Breast epithelium (tissue), 4 donors: ENCODE results near the gene SUMO2. TPM values are rescaled to one million over a fixed set of nuclear protein-coding genes. Genes with fewer than 3 reads are reported as not detected.

Source experiments
- DNase-seq, 2 donors: peaks; one replicate each; pipeline ENCODE4 v3.0.0-alpha.2; 2019; ENCODE audit warnings: low spot score in 2 of 2
- H3K27ac ChIP-seq, 2 donors: fragments of 200-600 bp; sonication (generic) in 1 of 2; one replicate each; pipeline ENCODE4 v1.5.1; 2016 to 2019; ENCODE audit warnings: mild to moderate bottlenecking in 1 of 2
- H3K27me3 ChIP-seq, 2 donors: fragments of 200-600 bp; sonication (generic) in 1 of 2; one replicate each; pipeline versions ENCODE4 v1.5.1 to v1.6.0; 2017 to 2019; ENCODE audit warnings: control low read depth in 1 of 2, mild to moderate bottlenecking in 1 of 2
- H3K36me3 ChIP-seq: fragments of 200-600 bp; one replicate; pipeline ENCODE4 v1.5.1; 2019
- H3K4me1 ChIP-seq, 2 donors: fragments of 200-600 bp; sonication (generic); one replicate each; pipeline ENCODE4 v1.5.1; 2016 to 2019; ENCODE audit warnings: control low read depth in 1 of 2
- H3K4me3 ChIP-seq, 3 donors: fragments of 200-600 bp; sonication (generic); 1 replicate in 2 of 3; 2 replicates in 1 of 3; pipeline ENCODE4 v1.5.1; 2016 to 2019; ENCODE audit warnings: mild to moderate bottlenecking in 3 of 3, moderate library complexity in 2 of 3
- H3K9me3 ChIP-seq, 2 donors: fragments of 200-600 bp; sonication (generic) in 1 of 2; one replicate each; pipeline ENCODE4 v1.5.1; 2016 to 2019; ENCODE audit warnings: control low read depth in 1 of 2
- CTCF ChIP-seq, 3 donors: fragments of 450-650 bp; IDR thresholded peaks; one replicate each; pipeline ENCODE4 v1.5.1; 2016 to 2017; ENCODE audit warnings: antibody characterized with exemption in 3 of 3, mild to moderate bottlenecking in 3 of 3, moderate library complexity in 3 of 3
- POLR2A ChIP-seq: fragments of 450-650 bp; IDR thresholded peaks from one replicate; pipeline ENCODE4 v1.6.1; 2016; ENCODE audit warnings: antibody characterized with exemption, mild to moderate bottlenecking, moderate library complexity
- POLR2AphosphoS5 ChIP-seq, 3 donors: sonication (generic); formaldehyde crosslinking; IDR thresholded peaks; one replicate each; pipeline ENCODE4 v1.6.1; 2017; ENCODE audit warnings: antibody characterized with exemption in 3 of 3
- intact Hi-C: fragments of 100-400 bp; cut with DNase I; formaldehyde crosslinking; loops from one replicate; pipeline ENCODE4 v1.15.1; 2023; ENCODE audit warnings: low total_unique reads
- total RNA-seq, 3 donors: library from RNA; depleted of rRNA; stranded (reverse); fragments of >200 nt; gene quantifications; one replicate each; pipeline ENCODE4 v1.1.0, GENCODE V29; 2016

The SUMO2 gene
- total RNA-seq, 3 donors from 2014 or later = 68.8 to 78.6 (median 74.6) TPM

DNA sequence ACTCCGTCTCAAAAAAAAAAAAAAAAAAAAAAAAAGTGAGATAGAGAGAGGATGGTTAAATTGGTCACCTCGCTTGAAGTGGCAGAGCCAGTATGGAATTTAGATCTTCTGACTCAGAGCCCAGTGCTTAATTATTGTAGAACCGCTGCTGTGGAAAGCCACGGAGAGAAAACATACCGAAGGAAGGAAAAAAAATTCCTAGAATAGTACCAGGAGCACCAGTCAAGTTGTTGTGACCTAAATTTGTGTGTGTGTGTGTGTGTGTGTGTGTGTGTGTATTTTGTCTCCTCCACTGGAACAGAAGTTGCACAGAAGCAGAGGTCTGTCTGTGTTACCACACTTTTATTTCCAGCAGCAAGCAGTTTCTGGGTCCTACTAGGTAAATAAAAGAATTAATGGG lies 12.1 kb upstream of the SUMO2 start:
- DNase-seq = no peak
- H3K4me1 ChIP-seq = no peaks in the 10 kb centered on the region
- intact Hi-C loops = loop anchor here (10.0 kb wide), 1 partner anchor 80 kb away; no protein-coding TSS in a partner anchor
- no peaks in the 10 kb centered on the region for H3K27me3 ChIP-seq
- H3K9me3 ChIP-seq = no peaks in the 10 kb centered on the region
- no peak overlapping the region for H3K27ac ChIP-seq
- H3K4me3 ChIP-seq = no peak overlapping the region
- H3K36me3 ChIP-seq = no peaks in the 10 kb centered on the region
- TF ChIP-seq CTCF (IDR thresholded peaks at IDR 0.05) (no peak), POLR2A (no peak), POLR2AphosphoS5 (IDR thresholded peaks at IDR 0.05) (no peak)

DNA sequence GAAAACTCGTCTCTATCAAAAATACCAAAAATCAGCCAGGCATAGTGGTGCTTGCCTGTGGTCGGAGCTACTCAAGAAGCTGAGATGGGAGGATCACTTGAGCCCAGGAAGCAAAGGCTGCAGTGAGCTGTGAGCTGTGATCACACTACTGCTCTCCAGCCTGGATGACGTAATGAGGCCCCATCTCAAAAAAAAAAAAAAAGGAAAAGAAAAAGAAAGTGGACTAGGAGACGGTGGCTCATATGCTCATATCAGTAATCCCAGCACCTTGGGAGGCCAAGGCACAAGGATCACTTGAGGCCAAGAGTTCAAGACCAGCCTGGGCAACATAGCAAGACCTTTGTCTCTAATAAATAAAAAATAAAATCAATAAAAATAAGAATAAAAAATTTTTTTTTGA lies 8.8 kb upstream of the SUMO2 start:
- Histone ChIP-seq H3K36me3 (no peaks in the 10 kb centered on the region), H3K4me1 (no peaks in the 10 kb centered on the region), H3K27me3 (no peaks in the 10 kb centered on the region), H3K27ac (no peak overlapping the region), H3K4me3 (no peak overlapping the region), H3K9me3 (no peaks in the 10 kb centered on the region)
- TF ChIP-seq CTCF (IDR thresholded peaks at IDR 0.05) (no peak), POLR2AphosphoS5 (IDR thresholded peaks at IDR 0.05) (no peak), POLR2A (no peak)
- intact Hi-C loops = loop anchor here (10.0 kb wide), 1 partner anchor 77 kb away; no protein-coding TSS in a partner anchor
- no peak for DNase-seq

GRCh38 chr17:75188614-75189013 lies 5.9 kb upstream of the SUMO2 start:
- Histone ChIP-seq H3K4me1 (no peaks in the 10 kb centered on the region), H3K9me3 (no peaks in the 10 kb centered on the region), H3K36me3 (no peaks in the 10 kb centered on the region), H3K27me3 (no peaks in the 10 kb centered on the region), H3K27ac (no peak overlapping the region), H3K4me3 (no peak overlapping the region)
- no peak for DNase-seq
- intact Hi-C loops = no loop called here
- TF ChIP-seq POLR2AphosphoS5 (IDR thresholded peaks at IDR 0.05) = no peak
- no peak for TF ChIP-seq POLR2A

GRCh38 chr17:75183999-75184884 lies 1.5 kb upstream of the SUMO2 start:
- Histone ChIP-seq H3K4me3 (no peak overlapping the region), H3K27me3 (no peaks in the 10 kb centered on the region), H3K9me3 (no peaks in the 10 kb centered on the region), H3K36me3 (no peaks in the 10 kb centered on the region), H3K4me1 (peaks cover 0 to 6% of the 10 kb centered on the region in 2 donors), H3K27ac (peak overlapping the region in 1 of 2 donors; percentile 99)
- intact Hi-C loops = no loop called here
- no peak for DNase-seq
- TF ChIP-seq POLR2A = no peak
- no peak for TF ChIP-seq CTCF (IDR thresholded peaks at IDR 0.05)
- no peak for TF ChIP-seq POLR2AphosphoS5 (IDR thresholded peaks at IDR 0.05)

DNA sequence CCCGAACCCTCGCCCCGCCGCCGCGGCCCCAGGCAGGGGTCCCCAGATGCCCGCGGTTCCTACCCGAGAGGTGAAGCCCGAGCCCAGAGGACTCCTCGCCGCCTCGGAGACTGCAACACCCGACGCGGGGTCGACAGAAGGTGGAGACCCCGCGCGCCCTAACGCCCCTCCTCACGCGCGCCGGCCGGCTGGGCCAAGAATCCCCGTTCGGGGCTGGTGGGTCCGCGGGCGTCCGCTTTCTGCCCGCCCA lies 515 bp downstream of the SUMO2 start:
- Histone ChIP-seq H3K27ac (peak overlapping the region; percentile 99), H3K27me3 (no peaks in the 10 kb centered on the region), H3K4me3 (peak overlapping the region; percentile 79 to 98 (median 85)), H3K9me3 (no peaks in the 10 kb centered on the region), H3K36me3 (no peaks in the 10 kb centered on the region), H3K4me1 (peaks cover 0 to 6% of the 10 kb centered on the region in 2 donors)
- TF ChIP-seq POLR2A (no peak), CTCF (IDR thresholded peaks at IDR 0.05) (no peak), POLR2AphosphoS5 (IDR thresholded peaks at IDR 0.05) (no peak)
- no peak for DNase-seq
- intact Hi-C loops = no loop called here
